K562 (cell line): ENCODE results near the gene TBC1D26. TPM values are rescaled to one million over a fixed set of nuclear protein-coding genes. Genes with fewer than 3 reads are reported as not detected.

Experiments used
- ATAC-seq: fragments of 200-7000 bp; cut with Tn5 transposase; 3 replicates; pipeline ENCODE4 v1.9.1; 2020; ENCODE audit warnings: moderate library complexity
- BruUV-seq: library from RNA; stranded (reverse); fragments of 400-500 nt; replicated peaks from 2 replicates; lab custom pipeline; 2021; lab: Mats Ljungman, UMichigan
- CTCF ChIA-PET: fragments of 300-600 bp; formaldehyde crosslinking; extraction: SDS; loops from one replicate; lab custom pipeline; 2021; ENCODE audit warnings: low intra/inter-chr PET ratio; lab: Yijun Ruan, JAX
- POLR2A ChIA-PET: fragments of 300-600, 350-650 bp; sonication (Branson Sonifier 250); formaldehyde crosslinking; extraction: SDS; loops from one replicate; lab custom pipeline; 2021; ENCODE audit warnings: antibody characterized with exemption, inconsistent platforms; lab: Yijun Ruan, JAX
- DNase-seq, 4 experiments: peaks; one replicate each; pipeline versions ENCODE4 v3.0.0 to v3.0.0-alpha.2; 2011 to 2018; ENCODE audit warnings: low spot score in 3 of 4, mixed read lengths in 3 of 4; ENCODE audit errors: extremely low read depth in 1 of 4
- FAIRE-seq: peaks from 2 replicates; lab custom pipeline; 2011; peaks lifted over from hg19 to GRCh38; lab: Jason Lieb, UNC
- H2AFZ ChIP-seq: 2 replicates; pipeline ENCODE4 v1.6.0; 2011; ENCODE audit warnings: low read depth, low read length, control low read depth, inconsistent platforms
- H3K27ac ChIP-seq: fragments of 200-600 bp; 3 replicates; pipeline ENCODE4 v1.8.0; 2011; ENCODE audit warnings: low read depth, mild to moderate bottlenecking, control low read depth, inconsistent platforms, low read length, moderate library complexity, mixed read lengths; ENCODE audit errors: extremely low read depth
- H3K27me3 ChIP-seq, 2 experiments: fragments of 300-600 bp in 1 of 2; 2 replicates in 1 of 2; 3 replicates in 1 of 2; pipeline versions ENCODE4 v1.6.0 to v1.8.0; 2011; ENCODE audit warnings: inconsistent platforms in 2 of 2, low read length in 2 of 2, mild to moderate bottlenecking in 1 of 2, mixed read lengths in 1 of 2, moderate library complexity in 1 of 2; ENCODE audit not compliant: control insufficient read depth in 2 of 2, insufficient read depth in 2 of 2
- H3K36me3 ChIP-seq: fragments of 300-600 bp; 3 replicates; pipeline ENCODE4 v1.8.0; 2011; ENCODE audit warnings: mild to moderate bottlenecking, low read length, inconsistent platforms; ENCODE audit not compliant: control insufficient read depth, insufficient read depth
- H3K4me1 ChIP-seq, 2 experiments: fragments of 200-600 bp in 1 of 2; replicated peaks in 1 of 2; 2 replicates in 1 of 2; 3 replicates in 1 of 2; pipeline versions ENCODE4 v1.5.1 to v1.8.0; 2011; ENCODE audit warnings: inconsistent platforms in 2 of 2, low read length in 2 of 2, mild to moderate bottlenecking in 1 of 2, mixed read lengths in 1 of 2, moderate library complexity in 1 of 2; ENCODE audit not compliant: control insufficient read depth in 2 of 2, insufficient read depth in 2 of 2
- H3K4me2 ChIP-seq: 2 replicates; pipeline ENCODE4 v1.6.1; 2011; ENCODE audit warnings: low read length, control low read depth, inconsistent platforms, mixed read lengths; ENCODE audit not compliant: insufficient read depth
- H3K4me3 ChIP-seq: fragments of 200-600 bp; sonication (generic), shearing (Covaris generic); 2 replicates; pipeline ENCODE4 v1.5.1; 2016; ENCODE audit warnings: control low read depth, inconsistent platforms
- H3K79me2 ChIP-seq: fragments of 200-600 bp; 3 replicates; pipeline ENCODE4 v1.8.0; 2011; ENCODE audit warnings: low read length, inconsistent platforms; ENCODE audit not compliant: control insufficient read depth, insufficient read depth
- H3K9ac ChIP-seq, 2 experiments: 2 replicates each; pipeline versions ENCODE4 v1.6.0 to v1.6.1; 2011; ENCODE audit warnings: low read depth in 2 of 2, low read length in 2 of 2, control low read depth in 1 of 2, inconsistent platforms in 1 of 2, mild to moderate bottlenecking in 1 of 2, mixed read lengths in 1 of 2; ENCODE audit not compliant: insufficient read depth in 1 of 2
- H3K9me1 ChIP-seq: one replicate; pipeline ENCODE4 v1.6.0; 2011; ENCODE audit warnings: inconsistent platforms, mild to moderate bottlenecking, low read length, moderate library complexity; ENCODE audit not compliant: control insufficient read depth, insufficient read depth
- H3K9me3 ChIP-seq: replicated peaks from 2 replicates; pipeline ENCODE4 v1.5.1; 2011; ENCODE audit warnings: low read depth, low read length, inconsistent platforms; ENCODE audit not compliant: control insufficient read depth, insufficient read depth
- H4K20me1 ChIP-seq: replicated peaks from 2 replicates; pipeline ENCODE4 v1.6.1; 2011; ENCODE audit warnings: low read length, inconsistent platforms, mixed read lengths; ENCODE audit not compliant: control insufficient read depth, insufficient read depth
- ATF6 ChIP-seq: sonication (generic); formaldehyde crosslinking; IDR thresholded peaks from 2 replicates; pipeline ENCODE4 v1.4.0; 2020; ENCODE audit warnings: mild to moderate bottlenecking, missing genetic modification reagents
- GTF2A2 ChIP-seq: IDR thresholded peaks from 2 replicates; pipeline ENCODE4 v1.6.1; 2016; ENCODE audit warnings: mild to moderate bottlenecking, missing genetic modification characterization, missing compliant biosample characterization
- HNRNPH1 ChIP-seq: fragments of 200-400 bp; formaldehyde crosslinking; optimal IDR thresholded peaks from 2 replicates; pipeline ENCODE3; 2017; ENCODE audit warnings: low read depth, mild to moderate bottlenecking, low read length, moderate library complexity
- KDM4B ChIP-seq, 2 experiments: fragments of 450-650 bp in 1 of 2; sonication (generic) in 1 of 2; IDR thresholded peaks; 2 replicates each; pipeline ENCODE4 v1.6.1; 2016 to 2017; ENCODE audit warnings: borderline replicate concordance in 2 of 2, antibody characterized with exemption in 1 of 2, low read depth in 1 of 2, mild to moderate bottlenecking in 1 of 2
- KLF16 ChIP-seq: IDR thresholded peaks from 2 replicates; pipeline ENCODE4 v1.6.1; 2016; ENCODE audit warnings: antibody characterized with exemption
- MAFF ChIP-seq: IDR thresholded peaks from 2 replicates; pipeline ENCODE4 v1.6.1; 2012; ENCODE audit warnings: low read length, improper control_type of control experiment
- MTA2 ChIP-seq: fragments of 450-650 bp; IDR thresholded peaks from 2 replicates; pipeline ENCODE4 v1.6.1; 2016; ENCODE audit warnings: low read depth
- NONO ChIP-seq, 2 experiments: fragments of 200-400 bp in 1 of 2; fragments of 450-650 bp in 1 of 2; formaldehyde crosslinking in 1 of 2; IDR thresholded peaks; 2 replicates each; pipeline ENCODE4 v1.6.1; 2017; ENCODE audit warnings: low read depth in 2 of 2, mild to moderate bottlenecking in 2 of 2, moderate library complexity in 2 of 2, low read length in 1 of 2
- PCBP2 ChIP-seq: fragments of 200-400 bp; formaldehyde crosslinking; IDR thresholded peaks from 2 replicates; pipeline ENCODE4 v1.6.1; 2018; ENCODE audit warnings: low read length, low read depth, mild to moderate bottlenecking, moderate library complexity; ENCODE audit not compliant: poor library complexity, severe bottlenecking
- POLR3A ChIP-seq: IDR thresholded peaks from 2 replicates; pipeline ENCODE4 v1.6.1; 2011; ENCODE audit warnings: borderline replicate concordance, mild to moderate bottlenecking, moderate library complexity; ENCODE audit not compliant: insufficient read length, insufficient read depth; ENCODE audit errors: extremely low read depth
- ZNF23 ChIP-seq: fragments of 250-450 bp; sonication (Bioruptor Pico); IDR thresholded peaks from 2 replicates; pipeline ENCODE4 v1.4.0; 2020; ENCODE audit warnings: mild to moderate bottlenecking
- ZNF263 ChIP-seq: sonication (generic); formaldehyde crosslinking; IDR thresholded peaks from 2 replicates; pipeline ENCODE4 v1.8.0; 2022; ENCODE audit warnings: mild to moderate bottlenecking, missing genetic modification reagents, borderline replicate concordance
- WGBS: fragments of 100-300 bp; shearing (Covaris generic); methylation state at CpG from one replicate; pipeline ENCODE4 v1.1.6; 2016; ENCODE audit warnings: low coverage, mixed read lengths; ENCODE audit not compliant: insufficient coverage; ENCODE audit errors: missing lambda C conversion rate; 5-methylcytosine and 5-hydroxymethylcytosine counted together
- in situ Hi-C: fragments of 300-500 bp; cut with MboI; formaldehyde crosslinking; loops from 4 replicates; pipeline ENCODE4 v1.15.0; 2018; ENCODE audit warnings: inconsistent platforms, mixed read lengths
- intact Hi-C: fragments of 100-400 bp; cut with micrococcal nuclease; formaldehyde crosslinking; loops from 2 replicates; pipeline ENCODE4 v1.14.2; 2022
- polyA plus RNA-seq, 8 experiments: library from polyadenylated mRNA; depleted of rRNA in 4 of 8; stranded (reverse) in 5 of 8; unstranded in 3 of 8; fragments of >200 nt; fragmentation: Nextera tagmentation in 2 of 8; fragmentation: Illumina TruSeq in 1 of 8; extraction: Ambion mirVana in 2 of 8; extraction: Trizol in 1 of 8; gene quantifications; 2 replicates each; pipeline versions ENCODE4 v1.2.1 to v1.2.3, GENCODE V29; 2011 to 2014; ENCODE audit warnings: inconsistent platforms in 1 of 8, missing spikeins in 1 of 8
- total RNA-seq, 7 experiments: library from RNA; depleted of rRNA in 6 of 7; stranded (reverse); fragments of >200 nt in 6 of 7; fragmentation: Illumina TruSeq in 2 of 7; extraction: Trizol in 2 of 7; gene quantifications; 2 replicates each; pipeline versions ENCODE4 v1.2.1 to v1.2.3, GENCODE V29; 2011 to 2021; ENCODE audit warnings: low replicate concordance in 1 of 7

Gene TBC1D26
- total and polyA plus RNA-seq, 9 of the 15 experiments (the other 6 are each of a cell fraction or from before 2014, with no cell fraction given) = 0.08 TPM; not detected in 8

- FAIRE-seq (no peak), DNase-seq (no peak), ATAC-seq (no peak)
- TF ChIP-seq HNRNPH1 (no peak), ZNF23 (no peak), GTF2A2 (tag) (no peak), MTA2 (no peak), POLR3A (no peak), ZNF263 (no peak)
- ChIA-PET CTCF (no interaction called here), POLR2A (no interaction called here)
- H3K4me3 ChIP-seq = no peak overlapping the region
- no peaks in the 10 kb centered on the region for H3K9me3 ChIP-seq
- H3K9ac ChIP-seq = no peak overlapping the region
- no peaks in the 10 kb centered on the region for H3K36me3 ChIP-seq
- H4K20me1 ChIP-seq = no peaks in the 10 kb centered on the region
- 0% methylated on average over 1 of the region's 1 CpG for WGBS
- in situ Hi-C loops = no loop called here
- no peaks in the 10 kb centered on the region for H3K79me2 ChIP-seq
- no peak overlapping the region for H3K27ac ChIP-seq
- H2AFZ ChIP-seq = no peak overlapping the region
- H3K4me1 ChIP-seq = no peaks in the 10 kb centered on the region
- BruUV-seq = no TSS peak
- H3K27me3 ChIP-seq = no peaks in the 10 kb centered on the region
- H3K4me2 ChIP-seq = no peak overlapping the region
- intact Hi-C loops = no loop called here
- no peaks in the 10 kb centered on the region for H3K9me1 ChIP-seq
Observed at GRCh38 chr17:15777297-15777696, 45.2 kb downstream of the TBC1D26 start.

DNA sequence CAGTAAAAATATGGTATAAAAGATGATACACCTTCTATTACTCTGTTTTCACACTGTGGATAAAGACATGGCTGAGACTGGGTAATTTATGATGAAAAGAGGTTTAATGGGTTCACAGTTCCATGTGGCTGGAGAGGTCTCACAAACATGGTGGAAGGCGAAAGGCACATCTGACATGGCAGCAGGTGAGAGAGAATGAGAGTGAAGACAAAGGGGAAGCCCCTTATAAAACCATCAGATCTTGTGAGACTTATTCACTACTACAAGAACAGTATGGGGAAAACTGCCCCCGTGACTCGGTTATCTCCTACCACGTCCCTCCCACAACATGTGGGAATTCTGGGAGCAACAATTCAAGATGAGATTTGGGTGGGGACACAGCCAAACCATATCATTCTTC lies 45.6 kb downstream of the TBC1D26 start:
- FAIRE-seq (no peak), DNase-seq (no peak), ATAC-seq (no peak)
- no peaks in the 10 kb centered on the region for H3K9me1 ChIP-seq
- H3K4me1 ChIP-seq = no peaks in the 10 kb centered on the region
- H2AFZ ChIP-seq = no peak overlapping the region
- no TSS peak for BruUV-seq
- no peaks in the 10 kb centered on the region for H3K36me3 ChIP-seq
- ChIA-PET CTCF (no interaction called here), POLR2A (no interaction called here)
- H3K79me2 ChIP-seq = no peaks in the 10 kb centered on the region
- in situ Hi-C loops = no loop called here
- no peak overlapping the region for H3K9ac ChIP-seq
- no peak overlapping the region for H3K27ac ChIP-seq
- no peaks in the 10 kb centered on the region for H4K20me1 ChIP-seq
- no peak overlapping the region for H3K4me3 ChIP-seq
- intact Hi-C loops = no loop called here
- 4% methylated on average over 4 of the region's 4 CpGs for WGBS
- H3K9me3 ChIP-seq = no peaks in the 10 kb centered on the region
- TF ChIP-seq ATF6 (CRISPR knock-in tag) = no peak
- no peak for TF ChIP-seq NONO (IDR thresholded peaks at IDR 0.05; ENCODE audit: low read depth in 2 of 2, low read length in 1 of 2)
- TF ChIP-seq KLF16 = no peak
- TF ChIP-seq MAFF = no peak
- TF ChIP-seq PCBP2 = no peak
- no peak for TF ChIP-seq KDM4B (IDR thresholded peaks at IDR 0.05; ENCODE audit: borderline replicate concordance in 2 of 2, low read depth in 1 of 2)
- no peaks in the 10 kb centered on the region for H3K27me3 ChIP-seq
- no peak overlapping the region for H3K4me2 ChIP-seq
